22Rv1 (cell line): ENCODE measurements around the gene PLEKHA8.

ENCODE experiments used
- H3K27ac ChIP-seq: fragments of 450-650 bp; 2 replicates; pipeline ENCODE4 v1.5.1; 2017
- CTCF ChIP-seq: fragments of 450-650 bp; IDR thresholded peaks from 2 replicates; pipeline ENCODE4 v1.5.1; 2017; ENCODE audit warnings: mild to moderate bottlenecking
- ZFX ChIP-seq: fragments of 450-650 bp; IDR thresholded peaks from 2 replicates; pipeline ENCODE4 v1.6.1; 2017; ENCODE audit warnings: antibody characterized with exemption, borderline replicate concordance

The PLEKHA8 gene

GRCh38 chr7:30070052-30070451, 41.8 kb downstream of the PLEKHA8 start:
- TF ChIP-seq ZFX, result no peak
- no peak for TF ChIP-seq CTCF
- H3K27ac ChIP-seq, result no peak overlapping the region

DNA sequence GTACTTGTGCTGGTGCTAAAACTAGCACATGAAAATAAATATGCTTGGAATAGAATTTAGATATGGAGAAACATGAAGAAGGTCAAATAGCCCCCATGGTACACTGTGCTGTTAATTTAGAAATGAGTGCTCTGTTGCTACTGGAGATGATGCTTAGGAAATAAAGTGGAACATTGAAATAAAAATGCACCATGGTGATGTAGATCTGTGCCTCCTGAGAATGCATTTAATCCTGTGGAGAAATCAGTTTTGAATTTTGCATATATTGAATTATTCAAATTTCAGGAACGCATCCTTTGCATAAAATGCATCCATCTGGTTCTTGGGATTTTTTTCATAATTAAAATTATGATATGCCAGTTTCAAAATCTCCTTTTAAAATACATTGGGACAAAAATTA, 44.5 kb downstream of the PLEKHA8 start:
- H3K27ac ChIP-seq, result no peak overlapping the region
- TF ChIP-seq CTCF (no peak), ZFX (no peak)

GRCh38 chr7:30074422-30075030, 46.3 kb downstream of the PLEKHA8 start:
- no peak overlapping the region for H3K27ac ChIP-seq
- no peak for TF ChIP-seq ZFX
- peak; percentile 86 for TF ChIP-seq CTCF

DNA sequence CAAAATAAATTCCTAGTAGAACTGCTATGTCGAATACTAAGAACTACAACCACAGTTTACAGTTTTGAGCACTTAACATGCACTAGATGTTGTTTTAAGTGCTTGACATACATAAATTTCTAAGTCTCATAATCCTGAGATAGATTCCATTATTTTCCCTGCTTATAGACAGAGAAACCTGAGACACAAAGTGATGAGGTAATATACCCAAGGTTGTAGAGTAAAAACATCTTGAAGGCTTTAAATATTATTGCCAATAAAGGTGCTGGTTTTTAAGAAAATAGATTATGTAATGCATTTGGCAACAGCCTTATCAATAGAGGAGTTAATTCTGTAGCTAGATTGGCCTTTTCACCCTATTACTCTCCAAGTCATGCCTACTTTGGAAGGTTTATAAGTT, 48.2 kb downstream of the PLEKHA8 start:
- H3K27ac ChIP-seq, result no peak overlapping the region

DNA sequence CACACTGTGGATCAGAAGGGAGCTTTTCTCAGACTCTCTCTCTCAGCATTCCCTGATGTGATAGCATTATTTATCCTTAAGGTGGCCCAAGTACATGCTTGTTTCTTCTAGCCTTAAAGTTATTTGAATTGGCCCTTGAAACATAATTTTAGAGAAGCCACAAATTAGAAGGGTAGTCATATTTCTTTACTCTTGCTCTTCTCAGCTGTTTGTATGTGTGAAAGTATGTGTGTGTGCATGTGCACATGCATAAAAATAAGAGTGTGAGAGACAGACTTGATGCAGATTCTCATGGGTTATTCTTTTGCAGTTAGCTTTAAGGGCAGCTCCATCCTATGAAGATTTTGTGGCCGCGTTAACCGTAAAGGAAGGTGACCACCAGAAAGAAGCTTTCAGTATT, 50.1 kb downstream of the PLEKHA8 start:
- TF ChIP-seq CTCF, result no peak
- no peak for TF ChIP-seq ZFX
- no peak overlapping the region for H3K27ac ChIP-seq

More for the DNA sequence above, 48.2 kb downstream of the PLEKHA8 start:
- TF ChIP-seq ZFX (no peak), CTCF (no peak)

DNA sequence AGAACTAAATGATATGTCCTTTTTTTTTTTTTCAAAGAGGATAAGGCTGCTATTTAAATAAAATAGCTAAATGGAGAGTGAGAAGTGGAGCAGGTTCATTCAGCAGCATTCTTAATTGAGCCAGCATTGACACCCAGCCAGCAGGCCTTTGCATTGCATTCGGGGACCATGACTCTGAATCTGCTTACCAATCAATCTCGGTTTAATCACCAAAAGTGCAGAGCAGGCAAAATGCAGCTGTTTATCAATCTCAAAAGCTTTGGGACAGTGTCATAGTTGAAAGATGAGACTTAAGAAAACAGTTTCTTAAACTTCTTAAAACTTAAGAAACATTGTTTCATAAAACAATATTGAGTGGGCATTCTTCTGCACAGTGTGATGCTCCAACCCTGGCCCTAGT, 51.7 kb downstream of the PLEKHA8 start:
- no peak for TF ChIP-seq ZFX
- TF ChIP-seq CTCF, result no peak

GRCh38 chr7:30080818-30081217, 52.6 kb downstream of the PLEKHA8 start:
- TF ChIP-seq ZFX, result no peak
- TF ChIP-seq CTCF, result no peak
- H3K27ac ChIP-seq, result no peak overlapping the region

More for the DNA sequence above, 51.7 kb downstream of the PLEKHA8 start:
- no peak overlapping the region for H3K27ac ChIP-seq
